Measurements from ENCODE around the gene PLPP4. TPM values are rescaled to one million over a fixed set of nuclear protein-coding genes. Genes with fewer than 3 reads are reported as not detected.

PLPP4 gene
- total RNA-seq, 1 donor from 2014 or later = not detected

DNA sequence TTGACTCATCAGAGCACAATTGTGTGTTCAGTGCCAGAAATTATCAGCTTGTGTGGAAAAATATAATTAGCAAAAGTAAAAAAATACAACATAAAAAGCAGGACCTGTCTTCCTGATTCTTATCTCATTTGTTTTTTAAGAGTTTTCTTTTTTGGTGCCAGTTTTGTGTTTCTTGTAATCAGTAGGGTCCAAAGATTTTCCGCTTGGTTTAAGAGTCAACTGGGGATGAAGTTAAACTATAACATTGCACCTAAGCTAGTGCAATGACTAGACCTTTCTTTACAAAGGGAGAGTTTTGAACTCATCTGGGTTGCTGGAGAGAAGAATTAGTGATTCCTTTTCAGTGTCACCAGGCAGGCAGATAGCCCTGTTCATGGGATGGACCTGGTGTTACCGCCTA is 113.4 kb downstream of the PLPP4 start:
- H3K9me3 ChIP-seq = no peaks in the 10 kb centered on the region
- H3K4me1 ChIP-seq = no peaks in the 10 kb centered on the region
- intact Hi-C loops (cut with DNase I) = no loop called here
- no peaks in the 10 kb centered on the region for H3K36me3 ChIP-seq
- H3K27ac ChIP-seq = no peak overlapping the region
- TF ChIP-seq, protein P1, sequence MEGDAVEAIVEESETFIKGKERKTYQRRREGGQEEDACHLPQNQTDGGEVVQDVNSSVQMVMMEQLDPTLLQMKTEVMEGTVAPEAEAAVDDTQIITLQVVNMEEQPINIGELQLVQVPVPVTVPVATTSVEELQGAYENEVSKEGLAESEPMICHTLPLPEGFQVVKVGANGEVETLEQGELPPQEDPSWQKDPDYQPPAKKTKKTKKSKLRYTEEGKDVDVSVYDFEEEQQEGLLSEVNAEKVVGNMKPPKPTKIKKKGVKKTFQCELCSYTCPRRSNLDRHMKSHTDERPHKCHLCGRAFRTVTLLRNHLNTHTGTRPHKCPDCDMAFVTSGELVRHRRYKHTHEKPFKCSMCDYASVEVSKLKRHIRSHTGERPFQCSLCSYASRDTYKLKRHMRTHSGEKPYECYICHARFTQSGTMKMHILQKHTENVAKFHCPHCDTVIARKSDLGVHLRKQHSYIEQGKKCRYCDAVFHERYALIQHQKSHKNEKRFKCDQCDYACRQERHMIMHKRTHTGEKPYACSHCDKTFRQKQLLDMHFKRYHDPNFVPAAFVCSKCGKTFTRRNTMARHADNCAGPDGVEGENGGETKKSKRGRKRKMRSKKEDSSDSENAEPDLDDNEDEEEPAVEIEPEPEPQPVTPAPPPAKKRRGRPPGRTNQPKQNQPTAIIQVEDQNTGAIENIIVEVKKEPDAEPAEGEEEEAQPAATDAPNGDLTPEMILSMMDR (IDR thresholded peaks at IDR 0.05) = no peak
- DNase-seq (ENCODE audit: low spot score in 2 of 2) = no peak
- no peak overlapping the region for H3K4me3 ChIP-seq
- H3K27me3 ChIP-seq = no peaks in the 10 kb centered on the region

DNA sequence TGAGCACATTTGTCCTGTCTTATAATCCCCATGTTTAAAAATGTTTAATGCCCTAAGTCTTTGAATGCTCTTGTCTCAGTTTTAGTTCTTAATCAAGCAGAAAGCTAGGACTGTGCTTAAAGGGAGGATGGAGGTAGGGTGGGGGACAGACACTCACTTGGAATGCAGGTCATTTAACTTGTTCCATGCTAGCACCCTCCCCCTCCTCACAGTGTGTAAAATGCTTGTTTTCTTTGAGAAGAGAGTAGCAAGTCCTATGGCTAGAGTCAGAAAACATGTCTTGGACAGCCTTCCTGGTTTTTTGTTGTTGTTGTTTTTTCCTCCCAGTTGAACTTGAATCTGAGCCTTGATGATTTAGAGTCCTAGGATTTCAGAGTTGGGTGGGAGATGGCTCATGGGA is 114.2 kb downstream of the PLPP4 start:
- Histone ChIP-seq H3K4me3 (no peak overlapping the region), H3K36me3 (no peaks in the 10 kb centered on the region), H3K27me3 (no peaks in the 10 kb centered on the region), H3K27ac (no peak overlapping the region), H3K4me1 (no peaks in the 10 kb centered on the region), H3K9me3 (no peaks in the 10 kb centered on the region)
- intact Hi-C loops (cut with DNase I) = no loop called here
- DNase-seq (ENCODE audit: low spot score in 2 of 2) = no peak
- TF ChIP-seq, protein P1 (IDR thresholded peaks at IDR 0.05) = no peak

DNA sequence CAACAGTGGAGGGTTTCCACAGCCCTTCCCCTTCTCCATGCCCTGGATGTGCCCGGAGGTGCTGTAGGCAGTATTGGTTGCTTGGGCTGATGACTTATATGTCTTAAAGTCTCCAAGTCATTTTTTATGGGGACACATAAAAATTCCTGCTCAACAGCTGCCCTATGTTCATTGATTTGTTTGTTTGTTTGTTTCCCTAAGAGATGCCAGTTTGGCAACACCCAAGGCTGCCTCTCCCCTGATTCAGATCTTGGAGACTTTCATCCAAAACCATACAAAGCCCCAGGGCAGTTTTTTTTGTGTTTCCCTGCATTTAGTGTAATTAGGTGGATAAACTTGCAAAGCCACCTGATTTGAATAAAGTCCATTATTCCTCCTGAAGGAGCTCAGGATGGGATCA is 115.3 kb downstream of the PLPP4 start:
- DNase-seq (ENCODE audit: low spot score in 2 of 2) = no peak
- TF ChIP-seq, protein P1 (IDR thresholded peaks at IDR 0.05) = no peak
- H3K4me3 ChIP-seq = no peak overlapping the region
- no peaks in the 10 kb centered on the region for H3K27me3 ChIP-seq
- intact Hi-C loops (cut with DNase I) = no loop called here
- H3K9me3 ChIP-seq = no peaks in the 10 kb centered on the region
- no peaks in the 10 kb centered on the region for H3K36me3 ChIP-seq
- H3K27ac ChIP-seq = no peak overlapping the region
- no peaks in the 10 kb centered on the region for H3K4me1 ChIP-seq

DNA sequence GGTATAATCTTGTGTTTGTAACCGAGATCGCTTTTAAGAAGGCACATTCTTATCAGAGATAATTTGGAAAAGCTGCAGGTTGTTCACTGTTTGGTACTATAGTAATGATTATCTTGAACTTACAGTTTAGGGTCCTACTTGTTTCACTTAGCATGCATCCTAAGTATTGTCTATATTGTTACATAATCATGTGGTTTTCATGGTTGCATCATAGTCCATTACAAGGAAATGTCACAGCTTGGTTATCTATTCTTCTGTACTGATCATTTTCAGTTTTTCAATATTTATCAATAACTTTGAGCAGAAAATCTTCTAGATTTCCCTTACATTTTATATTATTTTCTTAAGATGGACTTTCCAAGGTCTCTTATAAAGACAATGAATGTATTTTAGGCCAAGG is 116.3 kb downstream of the PLPP4 start:
- Histone ChIP-seq H3K36me3 (no peaks in the 10 kb centered on the region), H3K4me3 (no peak overlapping the region), H3K4me1 (no peaks in the 10 kb centered on the region), H3K9me3 (no peaks in the 10 kb centered on the region), H3K27ac (no peak overlapping the region), H3K27me3 (no peaks in the 10 kb centered on the region)
- no peak for DNase-seq (ENCODE audit: low spot score in 2 of 2)
- intact Hi-C loops (cut with DNase I) = no loop called here
- TF ChIP-seq, protein P1 (IDR thresholded peaks at IDR 0.05) = no peak

- Histone ChIP-seq H3K4me3 (no peak overlapping the region), H3K4me1 (no peaks in the 10 kb centered on the region), H3K36me3 (no peaks in the 10 kb centered on the region), H3K9me3 (no peaks in the 10 kb centered on the region), H3K27me3 (no peaks in the 10 kb centered on the region), H3K27ac (no peak overlapping the region)
- intact Hi-C loops (cut with DNase I) = no loop called here
- DNase-seq (ENCODE audit: low spot score in 2 of 2) = no peak
- TF ChIP-seq, protein P1 (IDR thresholded peaks at IDR 0.05) = no peak
Observed at GRCh38 chr10:120574981-120575380, 118.0 kb downstream of the PLPP4 start.

DNA sequence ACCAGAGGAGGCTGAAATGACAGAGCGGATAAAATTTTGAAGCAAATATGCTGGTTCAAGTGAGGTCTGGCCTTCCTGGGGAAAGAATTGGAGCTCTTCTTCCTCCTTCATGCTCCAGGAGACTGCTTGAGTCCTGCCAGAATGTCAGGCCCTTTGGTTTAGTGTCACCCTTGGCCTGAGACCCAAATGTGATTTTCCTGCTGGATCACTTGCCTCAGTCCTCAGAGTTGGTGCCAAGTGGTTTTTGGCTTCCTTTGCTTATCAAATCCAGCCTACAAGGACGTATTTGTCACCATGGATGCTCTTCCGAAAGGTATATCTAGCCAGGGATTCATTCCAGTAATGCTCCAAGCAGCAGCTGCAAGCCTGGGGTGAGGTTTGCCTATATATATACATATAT is 118.4 kb downstream of the PLPP4 start:
- H3K27ac ChIP-seq = no peak overlapping the region
- intact Hi-C loops (cut with DNase I) = no loop called here
- no peak overlapping the region for H3K4me3 ChIP-seq
- H3K27me3 ChIP-seq = no peaks in the 10 kb centered on the region
- H3K4me1 ChIP-seq = no peaks in the 10 kb centered on the region
- H3K36me3 ChIP-seq = no peaks in the 10 kb centered on the region
- DNase-seq (ENCODE audit: low spot score in 2 of 2) = no peak
- TF ChIP-seq, protein P1 (IDR thresholded peaks at IDR 0.05) = no peak
- H3K9me3 ChIP-seq = no peaks in the 10 kb centered on the region
